ENCODE data around the gene PIGA. TPM values are rescaled to one million over a fixed set of nuclear protein-coding genes. Genes with fewer than 3 reads are reported as not detected.

Gene PIGA
- total and polyA plus RNA-seq, 9 of the 15 experiments (the other 6 are each of a cell fraction or from before 2014, with no cell fraction given): 14.8 to 36.9 (median 23.5) TPM

DNA sequence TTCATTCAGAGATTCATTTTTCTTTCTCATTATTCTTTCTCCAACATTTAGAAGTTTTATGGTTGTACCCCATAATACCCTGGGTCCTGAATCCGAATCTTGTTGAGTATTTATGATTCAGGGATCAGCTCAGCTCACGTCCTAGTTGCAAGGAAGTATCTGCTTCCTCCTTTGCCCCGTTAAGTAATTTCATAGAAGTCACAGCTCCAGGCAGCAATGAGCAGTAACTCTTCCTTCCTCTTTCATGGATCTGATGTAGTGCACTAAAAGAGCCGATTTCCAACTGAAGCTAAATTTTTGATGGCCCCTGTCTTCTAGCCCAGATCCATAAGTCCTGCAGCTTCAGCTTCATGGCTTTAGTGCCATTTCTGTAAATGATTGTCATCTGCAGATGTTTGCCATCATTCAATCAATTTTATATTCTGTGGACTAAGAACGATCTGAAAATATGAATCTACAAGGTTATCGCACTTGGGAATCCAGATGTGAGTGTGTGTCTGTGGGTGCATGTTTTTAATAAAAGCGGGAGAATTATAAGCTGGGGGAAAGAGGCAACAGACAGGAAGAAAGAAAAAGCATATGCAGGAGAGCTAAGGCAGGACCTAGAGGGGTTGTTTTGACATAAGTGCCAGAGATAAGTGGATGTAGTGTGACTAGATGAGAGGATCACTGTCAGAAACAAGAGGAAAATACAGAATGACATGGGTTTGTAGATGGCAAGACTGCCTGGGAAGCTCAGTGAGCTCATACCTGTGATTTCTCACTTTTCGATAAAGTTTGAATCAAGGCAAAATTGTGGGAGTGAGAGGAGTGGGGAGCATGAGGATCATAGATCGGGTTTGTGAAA, 31.4 kb upstream of the PIGA start (continued):
- TF ChIP-seq, protein P1, sequence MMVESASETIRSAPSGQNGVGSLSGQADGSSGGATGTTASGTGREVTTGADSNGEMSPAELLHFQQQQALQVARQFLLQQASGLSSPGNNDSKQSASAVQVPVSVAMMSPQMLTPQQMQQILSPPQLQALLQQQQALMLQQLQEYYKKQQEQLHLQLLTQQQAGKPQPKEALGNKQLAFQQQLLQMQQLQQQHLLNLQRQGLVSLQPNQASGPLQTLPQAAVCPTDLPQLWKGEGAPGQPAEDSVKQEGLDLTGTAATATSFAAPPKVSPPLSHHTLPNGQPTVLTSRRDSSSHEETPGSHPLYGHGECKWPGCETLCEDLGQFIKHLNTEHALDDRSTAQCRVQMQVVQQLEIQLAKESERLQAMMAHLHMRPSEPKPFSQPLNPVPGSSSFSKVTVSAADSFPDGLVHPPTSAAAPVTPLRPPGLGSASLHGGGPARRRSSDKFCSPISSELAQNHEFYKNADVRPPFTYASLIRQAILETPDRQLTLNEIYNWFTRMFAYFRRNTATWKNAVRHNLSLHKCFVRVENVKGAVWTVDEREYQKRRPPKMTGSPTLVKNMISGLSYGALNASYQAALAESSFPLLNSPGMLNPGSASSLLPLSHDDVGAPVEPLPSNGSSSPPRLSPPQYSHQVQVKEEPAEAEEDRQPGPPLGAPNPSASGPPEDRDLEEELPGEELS (CRISPR knock-in tag; IDR thresholded peaks at IDR 0.05; ENCODE audit: borderline replicate concordance): no peak
- no peak for TF ChIP-seq HDAC3 (IDR thresholded peaks at IDR 0.05; ENCODE audit: borderline replicate concordance, partially characterized antibody)
- TF ChIP-seq LCOR (CRISPR knock-in tag; IDR thresholded peaks at IDR 0.05): no peak
- TF ChIP-seq SMARCC2 (IDR thresholded peaks at IDR 0.05; ENCODE audit: low read depth): no peak
- no peak for TF ChIP-seq ZNF785 (CRISPR knock-in tag; IDR thresholded peaks at IDR 0.05)
- TF ChIP-seq, protein P2, sequence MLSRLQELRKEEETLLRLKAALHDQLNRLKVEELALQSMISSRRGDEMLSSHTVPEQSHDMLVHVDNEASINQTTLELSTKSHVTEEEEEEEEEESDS (CRISPR knock-in tag; IDR thresholded peaks at IDR 0.05): no peak
- TF ChIP-seq CCAR2 (IDR thresholded peaks at IDR 0.05; ENCODE audit: low read depth, low read length): no peak
- TF ChIP-seq SRSF3 (IDR thresholded peaks at IDR 0.05; ENCODE audit: insufficient read depth, low read length): no peak
- TF ChIP-seq CBX2 (IDR thresholded peaks at IDR 0.05; ENCODE audit: insufficient read depth, low read length, poor library complexity, severe bottlenecking): no peak
